Retina (tissue), 1 donor: Measurements from ENCODE around the gene CDK16.

Experiments used
- DNase-seq: peaks from one replicate; pipeline ENCODE4 v3.0.0-alpha.2; 2016

CDK16 gene

GRCh38 chrX:47209508-47210238 is 8.8 kb upstream of the CDK16 start:
- no peak for DNase-seq

GRCh38 chrX:47210661-47211425 is 7.6 kb upstream of the CDK16 start:
- no peak for DNase-seq

- no peak for DNase-seq
These were observed 5.8 kb upstream of the CDK16 start for GRCh38 chrX:47212381-47213293.

- no peak for DNase-seq
These were observed 3.9 kb upstream of the CDK16 start for GRCh38 chrX:47214435-47215077.

- no peak for DNase-seq
These were observed 3.1 kb upstream of the CDK16 start for GRCh38 chrX:47215291-47215900.

GRCh38 chrX:47216393-47216925 is 2.0 kb upstream of the CDK16 start:
- DNase-seq: no peak

- no peak for DNase-seq
These were observed 1.2 kb upstream of the CDK16 start for GRCh38 chrX:47217121-47217851.

GRCh38 chrX:47217852-47218279 is 615 bp upstream of the CDK16 start:
- peak; percentile 98 for DNase-seq

- DNase-seq: peak; percentile 15
These were observed 687 bp downstream of the CDK16 start for GRCh38 chrX:47218920-47219815.

- DNase-seq: no peak
These were observed 3.3 kb downstream of the CDK16 start for GRCh38 chrX:47221756-47222155.

- no peak for DNase-seq
These were observed 4.4 kb downstream of the CDK16 start for GRCh38 chrX:47222751-47223350.

GRCh38 chrX:47223476-47224250 is 5.2 kb downstream of the CDK16 start:
- no peak for DNase-seq

- DNase-seq: no peak
These were observed 5.9 kb downstream of the CDK16 start for GRCh38 chrX:47224266-47224895.

- DNase-seq: no peak
These were observed 6.4 kb downstream of the CDK16 start for GRCh38 chrX:47224896-47225290.

GRCh38 chrX:47226071-47226470 is 7.6 kb downstream of the CDK16 start:
- no peak for DNase-seq

GRCh38 chrX:47226531-47227333 is 8.3 kb downstream of the CDK16 start:
- no peak for DNase-seq

GRCh38 chrX:47227334-47227583 is 8.8 kb downstream of the CDK16 start:
- no peak for DNase-seq
